ENCODE results near the gene PBOV1.

The PBOV1 gene

DNA sequence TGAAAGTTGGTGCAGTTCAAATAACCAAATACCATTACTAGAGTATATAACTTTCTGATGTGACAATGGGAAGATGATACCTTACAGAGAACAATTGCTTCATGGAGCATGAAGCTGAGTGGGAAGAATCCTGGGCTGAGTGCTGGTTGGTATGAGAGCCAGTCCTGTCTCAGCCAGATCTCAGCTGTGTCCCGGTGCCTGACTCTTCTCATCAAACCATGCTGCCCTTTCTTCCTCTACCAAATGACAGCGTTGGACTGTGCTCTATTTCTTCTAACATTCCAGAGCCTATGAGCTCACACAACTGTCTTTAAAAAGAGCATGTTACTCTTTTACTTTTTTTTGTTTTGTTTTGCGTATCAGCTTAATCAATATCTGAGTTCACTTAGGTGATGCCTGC is 27.5 kb upstream of the PBOV1 start:
- no peak for TF ChIP-seq ZNF70 (CRISPR knock-in tag; IDR thresholded peaks at IDR 0.05)
- TF ChIP-seq ESRRG (CRISPR knock-in tag; IDR thresholded peaks at IDR 0.05), result no peak
- TF ChIP-seq PATZ1 (CRISPR knock-in tag; IDR thresholded peaks at IDR 0.05; ENCODE audit: borderline replicate concordance), result no peak
- TF ChIP-seq ARNTL (CRISPR knock-in tag; IDR thresholded peaks at IDR 0.05; ENCODE audit: borderline replicate concordance, low read depth), result no peak
- ATAC-seq, result no peak

GRCh38 chr6:138242987-138243592 is 24.8 kb upstream of the PBOV1 start:
- no peak for ATAC-seq
- TF ChIP-seq BACH2 (CRISPR knock-in tag; IDR thresholded peaks at IDR 0.05; ENCODE audit: borderline replicate concordance) (no peak), ZNF70 (CRISPR knock-in tag; IDR thresholded peaks at IDR 0.05) (no peak), TCF4 (CRISPR knock-in tag; IDR thresholded peaks at IDR 0.05; ENCODE audit: borderline replicate concordance) (no peak), PPARA (CRISPR knock-in tag; IDR thresholded peaks at IDR 0.05; ENCODE audit: borderline replicate concordance) (no peak), CSDC2 (CRISPR knock-in tag; IDR thresholded peaks at IDR 0.05) (no peak), TOX (CRISPR knock-in tag; IDR thresholded peaks at IDR 0.05; ENCODE audit: borderline replicate concordance) (no peak), ZC3H10 (CRISPR knock-in tag; IDR thresholded peaks at IDR 0.05) (no peak), CREB5 (CRISPR knock-in tag; IDR thresholded peaks at IDR 0.05; ENCODE audit: low read depth) (no peak)

- no peak for ATAC-seq
- no peak for TF ChIP-seq ZNF70 (CRISPR knock-in tag; IDR thresholded peaks at IDR 0.05)
- TF ChIP-seq ZNF565 (CRISPR knock-in tag; conservative IDR thresholded peaks at IDR 0.05; ENCODE audit: low read depth), result no peak
- no peak for TF ChIP-seq PPARA (CRISPR knock-in tag; IDR thresholded peaks at IDR 0.05; ENCODE audit: borderline replicate concordance)
- no peak for TF ChIP-seq GLIS3 (CRISPR knock-in tag; IDR thresholded peaks at IDR 0.05)
- TF ChIP-seq ARNTL (CRISPR knock-in tag; IDR thresholded peaks at IDR 0.05; ENCODE audit: borderline replicate concordance, low read depth), result no peak
- TF ChIP-seq, protein P1, sequence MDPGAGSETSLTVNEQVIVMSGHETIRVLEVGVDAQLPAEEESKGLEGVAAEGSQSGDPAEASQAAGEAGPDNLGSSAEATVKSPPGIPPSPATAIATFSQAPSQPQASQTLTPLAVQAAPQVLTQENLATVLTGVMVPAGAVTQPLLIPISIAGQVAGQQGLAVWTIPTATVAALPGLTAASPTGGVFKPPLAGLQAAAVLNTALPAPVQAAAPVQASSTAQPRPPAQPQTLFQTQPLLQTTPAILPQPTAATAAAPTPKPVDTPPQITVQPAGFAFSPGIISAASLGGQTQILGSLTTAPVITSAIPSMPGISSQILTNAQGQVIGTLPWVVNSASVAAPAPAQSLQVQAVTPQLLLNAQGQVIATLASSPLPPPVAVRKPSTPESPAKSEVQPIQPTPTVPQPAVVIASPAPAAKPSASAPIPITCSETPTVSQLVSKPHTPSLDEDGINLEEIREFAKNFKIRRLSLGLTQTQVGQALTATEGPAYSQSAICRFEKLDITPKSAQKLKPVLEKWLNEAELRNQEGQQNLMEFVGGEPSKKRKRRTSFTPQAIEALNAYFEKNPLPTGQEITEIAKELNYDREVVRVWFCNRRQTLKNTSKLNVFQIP (CRISPR knock-in tag; IDR thresholded peaks at IDR 0.05; ENCODE audit: borderline replicate concordance, low read depth), result no peak
- no peak for TF ChIP-seq PATZ1 (CRISPR knock-in tag; IDR thresholded peaks at IDR 0.05; ENCODE audit: borderline replicate concordance)
- no peak for TF ChIP-seq RARB (CRISPR knock-in tag; IDR thresholded peaks at IDR 0.05)
- no peak for TF ChIP-seq BACH2 (CRISPR knock-in tag; IDR thresholded peaks at IDR 0.05; ENCODE audit: borderline replicate concordance)
Measured at GRCh38 chr6:138241934-138242333, 23.6 kb upstream of the PBOV1 start.

DNA sequence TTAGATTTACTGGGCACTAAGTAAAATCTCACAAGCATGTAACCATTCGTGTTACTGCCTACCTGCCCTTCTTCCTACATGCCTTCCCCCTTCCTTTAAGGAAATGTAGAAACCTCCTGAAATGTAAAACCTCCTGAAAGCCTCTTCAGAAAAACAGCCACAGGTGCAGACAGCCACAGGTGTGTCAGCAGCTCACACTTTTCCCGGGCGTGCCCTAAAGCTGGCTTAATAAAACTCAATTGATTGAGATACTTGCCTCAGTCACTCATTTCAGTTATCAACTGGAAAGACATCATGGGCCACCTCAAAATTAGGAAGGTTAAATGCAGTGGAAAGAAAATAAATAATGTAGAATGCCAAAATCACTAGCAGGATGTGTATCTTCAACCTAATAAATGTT is 23.1 kb upstream of the PBOV1 start:
- no peak for ATAC-seq
- TF ChIP-seq ZNF8 (CRISPR knock-in tag; IDR thresholded peaks at IDR 0.05), result no peak
- TF ChIP-seq ZNF565 (CRISPR knock-in tag; conservative IDR thresholded peaks at IDR 0.05; ENCODE audit: low read depth), result no peak
- no peak for TF ChIP-seq GLIS3 (CRISPR knock-in tag; IDR thresholded peaks at IDR 0.05)
- TF ChIP-seq SNAI2 (CRISPR knock-in tag; IDR thresholded peaks at IDR 0.05), result no peak
- TF ChIP-seq CREB5 (CRISPR knock-in tag; IDR thresholded peaks at IDR 0.05; ENCODE audit: low read depth), result no peak
- TF ChIP-seq ESRRG (CRISPR knock-in tag; IDR thresholded peaks at IDR 0.05), result no peak
- TF ChIP-seq ISL1 (CRISPR knock-in tag; IDR thresholded peaks at IDR 0.05), result no peak
- no peak for TF ChIP-seq RARB (CRISPR knock-in tag; IDR thresholded peaks at IDR 0.05)
- TF ChIP-seq, protein P1 (CRISPR knock-in tag; IDR thresholded peaks at IDR 0.05; ENCODE audit: borderline replicate concordance, low read depth), result no peak
- no peak for TF ChIP-seq ZC3H10 (CRISPR knock-in tag; IDR thresholded peaks at IDR 0.05)
- TF ChIP-seq TOX (CRISPR knock-in tag; IDR thresholded peaks at IDR 0.05; ENCODE audit: borderline replicate concordance), result no peak
- TF ChIP-seq ZFP30 (CRISPR knock-in tag; IDR thresholded peaks at IDR 0.05), result no peak
